ENCODE measurements around the gene LRP6.
"Not testable (repeated sequence)": the region's sequence is repeated elsewhere in the genome, so short reads cannot be mapped to it uniquely, and the experiment has no call there.

LRP6 gene

DNA sequence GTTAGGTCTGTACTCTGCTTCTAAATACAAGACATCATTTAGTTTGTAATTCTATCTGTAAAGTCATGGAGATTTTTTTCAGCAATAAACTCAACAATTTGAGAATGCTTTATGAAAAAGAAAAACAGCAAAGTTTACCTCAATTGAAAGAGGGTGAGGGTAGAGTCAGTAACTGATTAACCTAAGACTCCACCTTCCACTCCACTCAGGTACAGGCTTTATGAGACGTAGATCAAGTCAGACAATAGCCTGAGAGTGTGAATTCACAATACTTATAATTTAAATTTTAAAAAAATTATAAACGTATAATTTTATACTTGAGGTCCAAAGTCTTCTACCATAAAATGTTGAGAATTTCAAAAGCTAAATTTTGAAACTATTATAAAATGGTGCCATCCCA, 150.2 kb downstream of the LRP6 start:
- no peaks in the 10 kb centered on the region for H3K27me3 ChIP-seq
- H3K9me3 ChIP-seq = no peaks in the 10 kb centered on the region
- no peak overlapping the region for H3K27ac ChIP-seq
- no peak overlapping the region for H3K4me3 ChIP-seq (ENCODE audit: low read depth in 1 of 2, low read length in 1 of 2)
- no peaks in the 10 kb centered on the region for H3K4me1 ChIP-seq (ENCODE audit: control insufficient read depth in 1 of 2, insufficient read depth in 1 of 2, low read depth in 1 of 2, low read length in 1 of 2)
- H3K36me3 ChIP-seq = no peaks in the 10 kb centered on the region
- TF ChIP-seq, protein P1, sequence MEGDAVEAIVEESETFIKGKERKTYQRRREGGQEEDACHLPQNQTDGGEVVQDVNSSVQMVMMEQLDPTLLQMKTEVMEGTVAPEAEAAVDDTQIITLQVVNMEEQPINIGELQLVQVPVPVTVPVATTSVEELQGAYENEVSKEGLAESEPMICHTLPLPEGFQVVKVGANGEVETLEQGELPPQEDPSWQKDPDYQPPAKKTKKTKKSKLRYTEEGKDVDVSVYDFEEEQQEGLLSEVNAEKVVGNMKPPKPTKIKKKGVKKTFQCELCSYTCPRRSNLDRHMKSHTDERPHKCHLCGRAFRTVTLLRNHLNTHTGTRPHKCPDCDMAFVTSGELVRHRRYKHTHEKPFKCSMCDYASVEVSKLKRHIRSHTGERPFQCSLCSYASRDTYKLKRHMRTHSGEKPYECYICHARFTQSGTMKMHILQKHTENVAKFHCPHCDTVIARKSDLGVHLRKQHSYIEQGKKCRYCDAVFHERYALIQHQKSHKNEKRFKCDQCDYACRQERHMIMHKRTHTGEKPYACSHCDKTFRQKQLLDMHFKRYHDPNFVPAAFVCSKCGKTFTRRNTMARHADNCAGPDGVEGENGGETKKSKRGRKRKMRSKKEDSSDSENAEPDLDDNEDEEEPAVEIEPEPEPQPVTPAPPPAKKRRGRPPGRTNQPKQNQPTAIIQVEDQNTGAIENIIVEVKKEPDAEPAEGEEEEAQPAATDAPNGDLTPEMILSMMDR (IDR thresholded peaks at IDR 0.05) = no peak

- Histone ChIP-seq H3K27ac (no peak overlapping the region), H3K9me3 (no peaks in the 10 kb centered on the region), H3K27me3 (no peaks in the 10 kb centered on the region), H3K4me1 (ENCODE audit: control insufficient read depth in 1 of 2, insufficient read depth in 1 of 2, low read depth in 1 of 2, low read length in 1 of 2) (no peaks in the 10 kb centered on the region), H3K4me3 (ENCODE audit: low read depth in 1 of 2, low read length in 1 of 2) (no peak overlapping the region), H3K36me3 (no peaks in the 10 kb centered on the region)
- TF ChIP-seq, protein P1 (IDR thresholded peaks at IDR 0.05) = no peak
These were observed 151.3 kb downstream of the LRP6 start for GRCh38 chr12:12115514-12115913.

GRCh38 chr12:12110923-12111555, 155.8 kb downstream of the LRP6 start:
- H3K9me3 ChIP-seq; H3K27ac ChIP-seq; H3K36me3 ChIP-seq; H3K27me3 ChIP-seq; H3K4me3 ChIP-seq (ENCODE audit: low read depth in 1 of 2, low read length in 1 of 2); H3K4me1 ChIP-seq (ENCODE audit: control insufficient read depth in 1 of 2, insufficient read depth in 1 of 2, low read depth in 1 of 2, low read length in 1 of 2): not testable (repeated sequence)

GRCh38 chr12:12108441-12109058, 158.3 kb downstream of the LRP6 start:
- Histone ChIP-seq H3K9me3 (peaks cover 7% of the 10 kb centered on the region), H3K4me3 (ENCODE audit: low read depth in 1 of 2, low read length in 1 of 2) (no peak overlapping the region), H3K36me3 (no peaks in the 10 kb centered on the region), H3K27ac (no peak overlapping the region), H3K27me3 (no peaks in the 10 kb centered on the region), H3K4me1 (ENCODE audit: control insufficient read depth in 1 of 2, insufficient read depth in 1 of 2, low read depth in 1 of 2, low read length in 1 of 2) (no peaks in the 10 kb centered on the region)
- TF ChIP-seq, protein P1 (IDR thresholded peaks at IDR 0.05) = no peak

DNA sequence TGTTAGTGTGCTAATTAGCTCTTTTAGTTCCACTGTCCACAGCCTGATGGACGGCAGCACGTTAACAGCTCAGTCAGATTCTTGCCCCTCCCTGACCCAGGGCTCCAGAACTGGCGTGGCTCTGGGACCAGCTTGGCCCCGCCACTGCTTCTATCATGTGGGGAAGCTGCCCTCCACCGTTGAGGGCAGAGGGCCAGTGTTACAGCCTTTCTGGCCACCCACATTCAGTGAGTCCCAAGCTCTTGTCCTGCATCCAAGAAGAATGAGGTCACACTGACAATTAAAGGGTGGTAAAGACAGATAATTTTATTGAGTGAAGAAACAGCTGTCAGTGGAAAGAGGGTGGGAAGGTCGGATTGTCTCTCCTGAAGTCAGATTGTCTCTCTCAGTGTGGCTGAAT, 159.2 kb downstream of the LRP6 start:
- Histone ChIP-seq H3K27me3 (no peaks in the 10 kb centered on the region), H3K27ac (no peak overlapping the region), H3K9me3 (peaks cover 7% of the 10 kb centered on the region), H3K36me3 (no peaks in the 10 kb centered on the region), H3K4me1 (ENCODE audit: control insufficient read depth in 1 of 2, insufficient read depth in 1 of 2, low read depth in 1 of 2, low read length in 1 of 2) (no peaks in the 10 kb centered on the region), H3K4me3 (ENCODE audit: low read depth in 1 of 2, low read length in 1 of 2) (no peak overlapping the region)
- TF ChIP-seq, protein P1 (IDR thresholded peaks at IDR 0.05) = no peak

DNA sequence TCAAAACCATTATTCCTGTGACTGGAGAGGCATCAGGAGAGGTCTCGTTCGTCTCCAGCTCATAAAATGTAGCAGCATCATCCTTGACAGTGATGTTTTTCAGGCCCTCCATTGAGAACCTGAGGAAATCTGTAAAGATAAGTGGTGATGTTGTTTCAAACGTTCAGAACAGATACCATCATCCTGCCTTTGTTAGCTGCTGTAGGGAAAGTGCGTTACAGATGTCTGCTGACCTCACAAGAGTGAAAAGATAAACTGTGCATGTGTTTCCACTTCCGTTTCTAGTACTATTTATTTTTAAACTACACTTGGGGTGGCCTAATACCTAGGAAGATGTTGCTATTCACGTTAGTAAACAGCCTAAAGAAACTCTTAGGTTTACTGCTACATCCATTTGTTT, 167.7 kb downstream of the LRP6 start:
- Histone ChIP-seq H3K27ac (no peak overlapping the region), H3K4me1 (ENCODE audit: control insufficient read depth in 1 of 2, insufficient read depth in 1 of 2, low read depth in 1 of 2, low read length in 1 of 2) (no peaks in the 10 kb centered on the region), H3K27me3 (peaks cover 5% of the 10 kb centered on the region), H3K4me3 (ENCODE audit: low read depth in 1 of 2, low read length in 1 of 2) (no peak overlapping the region), H3K9me3 (no peaks in the 10 kb centered on the region), H3K36me3 (no peaks in the 10 kb centered on the region)
- TF ChIP-seq, protein P1 (IDR thresholded peaks at IDR 0.05) = no peak
